ENCODE measurements around the gene FCN1.

GRCh38 chr9:134913713-134914500, 3.8 kb downstream of the FCN1 start:
- TF ChIP-seq, protein P1, sequence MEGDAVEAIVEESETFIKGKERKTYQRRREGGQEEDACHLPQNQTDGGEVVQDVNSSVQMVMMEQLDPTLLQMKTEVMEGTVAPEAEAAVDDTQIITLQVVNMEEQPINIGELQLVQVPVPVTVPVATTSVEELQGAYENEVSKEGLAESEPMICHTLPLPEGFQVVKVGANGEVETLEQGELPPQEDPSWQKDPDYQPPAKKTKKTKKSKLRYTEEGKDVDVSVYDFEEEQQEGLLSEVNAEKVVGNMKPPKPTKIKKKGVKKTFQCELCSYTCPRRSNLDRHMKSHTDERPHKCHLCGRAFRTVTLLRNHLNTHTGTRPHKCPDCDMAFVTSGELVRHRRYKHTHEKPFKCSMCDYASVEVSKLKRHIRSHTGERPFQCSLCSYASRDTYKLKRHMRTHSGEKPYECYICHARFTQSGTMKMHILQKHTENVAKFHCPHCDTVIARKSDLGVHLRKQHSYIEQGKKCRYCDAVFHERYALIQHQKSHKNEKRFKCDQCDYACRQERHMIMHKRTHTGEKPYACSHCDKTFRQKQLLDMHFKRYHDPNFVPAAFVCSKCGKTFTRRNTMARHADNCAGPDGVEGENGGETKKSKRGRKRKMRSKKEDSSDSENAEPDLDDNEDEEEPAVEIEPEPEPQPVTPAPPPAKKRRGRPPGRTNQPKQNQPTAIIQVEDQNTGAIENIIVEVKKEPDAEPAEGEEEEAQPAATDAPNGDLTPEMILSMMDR (optimal IDR thresholded peaks at IDR 0.05 in 1 of 3, IDR thresholded peaks at IDR 0.05 in 1 of 3, conservative IDR thresholded peaks at IDR 0.05 in 1 of 3; ENCODE audit: extremely low read depth in 1 of 3, insufficient read depth in 2 of 3, low read length in 3 of 3) = no peak
- no peak for TF ChIP-seq EZH2 (IDR thresholded peaks at IDR 0.05; ENCODE audit: low read length)

All from keratinocyte (primary cell).